Measurements from ENCODE around the gene BAHCC1. TPM values are rescaled to one million over a fixed set of nuclear protein-coding genes. Genes with fewer than 3 reads are reported as not detected.

Gene BAHCC1
- total and polyA plus RNA-seq, 2 donors (not counting 3 experiments of a cell fraction or from before 2014, with no cell fraction given), result 4.7 to 11.6 TPM

DNA sequence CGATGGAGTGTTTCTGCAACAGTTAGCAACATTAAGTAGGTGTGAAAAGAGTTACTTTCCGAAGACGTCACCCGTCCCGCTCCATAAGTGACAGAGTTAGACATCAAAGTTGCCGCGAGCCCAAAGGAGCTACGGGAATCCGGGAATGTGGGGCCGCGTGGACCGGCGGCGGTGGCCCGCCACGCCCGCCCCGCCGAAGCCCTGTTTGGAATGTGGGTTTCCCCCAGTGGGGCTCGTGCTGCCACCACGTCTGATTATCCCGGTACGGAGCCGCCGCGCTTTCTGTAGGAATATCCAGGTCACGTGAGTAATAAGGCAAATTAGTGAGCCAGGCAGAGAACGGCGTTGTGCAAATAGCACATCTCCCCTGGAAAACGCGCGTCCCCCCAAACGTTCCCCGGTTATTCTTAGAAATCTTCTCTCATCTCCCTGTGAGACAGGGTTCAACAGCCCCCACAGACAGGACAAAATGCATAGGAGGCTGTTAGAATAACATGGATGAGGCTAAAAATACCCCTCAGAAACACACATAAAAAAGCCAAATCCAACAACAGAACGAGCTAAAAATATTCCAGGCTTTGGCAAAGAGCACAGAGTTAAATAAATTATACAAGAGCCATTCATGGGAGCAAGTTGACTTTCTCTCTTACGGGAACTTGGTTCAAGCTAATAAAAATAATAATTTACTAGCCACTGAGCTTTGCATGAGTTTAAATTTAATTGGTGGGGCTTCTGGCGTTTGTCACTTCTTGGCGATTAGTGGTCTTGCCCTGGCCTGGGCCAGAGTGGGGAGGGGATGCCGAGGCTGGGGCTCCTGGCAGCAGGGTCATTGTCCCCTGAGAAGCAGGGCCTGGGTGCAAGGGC is 8.6 kb downstream of the BAHCC1 start:
- POLR2A ChIA-PET, result no interaction called here
- TF ChIP-seq POLR2AphosphoS5 (IDR thresholded peaks at IDR 0.05; ENCODE audit: insufficient read depth, low read depth, low read length) (no peak), POLR2A (IDR thresholded peaks at IDR 0.05; ENCODE audit: low read depth, low read length) (no peak), GATA2 (IDR thresholded peaks at IDR 0.05; ENCODE audit: insufficient read depth, insufficient read length, low read depth, low read length) (no peak), JUN (IDR thresholded peaks at IDR 0.05; ENCODE audit: borderline replicate concordance, insufficient read depth, insufficient read length, low read depth) (no peak), MYC (IDR thresholded peaks at IDR 0.05; ENCODE audit: low read depth, low read length) (no peak), FOS (IDR thresholded peaks at IDR 0.05; ENCODE audit: borderline replicate concordance, insufficient read depth, low read length) (no peak), EZH2 (IDR thresholded peaks at IDR 0.05; ENCODE audit: borderline replicate concordance, low read depth, low read length, severe bottlenecking) (no peak)
- TF ChIP-seq, protein P1, sequence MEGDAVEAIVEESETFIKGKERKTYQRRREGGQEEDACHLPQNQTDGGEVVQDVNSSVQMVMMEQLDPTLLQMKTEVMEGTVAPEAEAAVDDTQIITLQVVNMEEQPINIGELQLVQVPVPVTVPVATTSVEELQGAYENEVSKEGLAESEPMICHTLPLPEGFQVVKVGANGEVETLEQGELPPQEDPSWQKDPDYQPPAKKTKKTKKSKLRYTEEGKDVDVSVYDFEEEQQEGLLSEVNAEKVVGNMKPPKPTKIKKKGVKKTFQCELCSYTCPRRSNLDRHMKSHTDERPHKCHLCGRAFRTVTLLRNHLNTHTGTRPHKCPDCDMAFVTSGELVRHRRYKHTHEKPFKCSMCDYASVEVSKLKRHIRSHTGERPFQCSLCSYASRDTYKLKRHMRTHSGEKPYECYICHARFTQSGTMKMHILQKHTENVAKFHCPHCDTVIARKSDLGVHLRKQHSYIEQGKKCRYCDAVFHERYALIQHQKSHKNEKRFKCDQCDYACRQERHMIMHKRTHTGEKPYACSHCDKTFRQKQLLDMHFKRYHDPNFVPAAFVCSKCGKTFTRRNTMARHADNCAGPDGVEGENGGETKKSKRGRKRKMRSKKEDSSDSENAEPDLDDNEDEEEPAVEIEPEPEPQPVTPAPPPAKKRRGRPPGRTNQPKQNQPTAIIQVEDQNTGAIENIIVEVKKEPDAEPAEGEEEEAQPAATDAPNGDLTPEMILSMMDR (IDR thresholded peaks at IDR 0.05; ENCODE audit: extremely low read depth in 1 of 2, insufficient read depth in 1 of 2, low read depth in 1 of 2, low read length in 2 of 2), result no peak
- TF ChIP-seq, protein P2, sequence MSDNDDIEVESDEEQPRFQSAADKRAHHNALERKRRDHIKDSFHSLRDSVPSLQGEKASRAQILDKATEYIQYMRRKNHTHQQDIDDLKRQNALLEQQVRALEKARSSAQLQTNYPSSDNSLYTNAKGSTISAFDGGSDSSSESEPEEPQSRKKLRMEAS (IDR thresholded peaks at IDR 0.05; ENCODE audit: insufficient read depth, insufficient read length), result no peak
- Histone ChIP-seq H3K27me3 (ENCODE audit: control insufficient read depth in 2 of 2, insufficient read depth in 2 of 2, low read length in 2 of 2) (no peaks in the 10 kb centered on the region), H3K4me3 (replicated peaks in 1 of 3; ENCODE audit: insufficient read depth in 1 of 3, low read depth in 1 of 3, low read length in 3 of 3) (no peak overlapping the region), H3K36me3 (ENCODE audit: control insufficient read depth in 2 of 2, extremely low read depth in 1 of 2, insufficient read depth in 2 of 2, low read length in 2 of 2) (no peaks in the 10 kb centered on the region), H3K9ac (replicated peaks; ENCODE audit: extremely low read depth, insufficient read depth, low read length) (no peak overlapping the region), H3K27ac (ENCODE audit: insufficient read depth, low read depth, low read length) (no peak overlapping the region), H2AFZ (ENCODE audit: low read depth, low read length) (no peak overlapping the region), H4K20me1 (replicated peaks; ENCODE audit: control insufficient read depth, extremely low read depth, insufficient read depth, low read length) (no peaks in the 10 kb centered on the region), H3K4me2 (ENCODE audit: insufficient read depth, low read length) (no peak overlapping the region), H3K9me3 (replicated peaks; ENCODE audit: control insufficient read depth, insufficient read depth, low read length) (no peaks in the 10 kb centered on the region), H3K79me2 (ENCODE audit: control insufficient read depth, insufficient read depth, low read length) (peaks cover 17% of the 10 kb centered on the region), H3K9me1 (replicated peaks; ENCODE audit: control insufficient read depth, extremely low read depth, insufficient read depth, low read length) (no peaks in the 10 kb centered on the region), H3K4me1 (ENCODE audit: control insufficient read depth, extremely low read depth, insufficient read depth, low read length) (peaks cover 15% of the 10 kb centered on the region)
- FAIRE-seq (no peak), DNase-seq (ENCODE audit: low read depth, low spot score) (no peak)
- no TSS peak for BruUV-seq (replicated peaks)
- dilution Hi-C loops (cut with MboI; ENCODE audit: extremely low pct_ligation_motif_present, low sequenced_read_pairs), result no loop called here
- CTCF ChIA-PET, result interaction anchor here (1.0 to 1.3 kb wide), 2 partner anchors 37 to 81 kb away, joined by 3 to 4 read pairs; no protein-coding TSS in a partner anchor
- intact Hi-C loops (cut with micrococcal nuclease), result no loop called here

Data from endothelial cell of umbilical vein (primary cell).